ENCODE measurements around the gene SYK. TPM values are rescaled to one million over a fixed set of nuclear protein-coding genes. Genes with fewer than 3 reads are reported as not detected.

The SYK gene
- polyA plus RNA-seq, 1 of the 3 experiments (the other 2 are of a cell fraction), result not detected

DNA sequence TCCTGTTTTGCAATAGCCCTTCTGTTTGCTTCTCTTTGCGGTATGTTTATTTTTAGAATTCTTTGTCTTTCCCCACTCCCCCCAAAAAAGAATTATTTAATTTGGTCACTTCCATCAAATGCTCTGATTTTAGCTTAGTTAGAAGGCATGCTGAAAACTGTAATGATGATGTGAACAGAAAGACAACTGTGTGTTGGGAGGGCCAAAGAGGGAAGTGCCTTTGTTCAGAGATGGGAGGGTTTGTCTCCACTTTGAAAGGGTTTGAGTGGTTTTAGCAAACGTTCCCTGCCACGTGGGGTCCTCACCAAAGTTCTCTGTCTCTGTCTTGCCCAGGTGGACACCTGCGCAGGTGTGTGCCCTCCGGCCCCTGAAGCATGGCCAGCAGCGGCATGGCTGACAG lies 41.9 kb downstream of the SYK start:
- Histone ChIP-seq H3K4me2 (no peak overlapping the region), H3K79me2 (ENCODE audit: insufficient read depth) (no peaks in the 10 kb centered on the region)

More for the DNA sequence above, 41.9 kb downstream of the SYK start:
- H3K9me2 ChIP-seq, result no peaks in the 10 kb centered on the region
- H3K4me1 ChIP-seq (ENCODE audit: control insufficient read depth in 1 of 2, insufficient read depth in 2 of 2, low read depth in 1 of 2, low read length in 1 of 2), result no peaks in the 10 kb centered on the region
- H3K27me3 ChIP-seq (ENCODE audit: insufficient read depth), result no peaks in the 10 kb centered on the region
- peaks cover 14% of the 10 kb centered on the region for H3F3A ChIP-seq (replicated peaks; ENCODE audit: insufficient read depth)
- DNase-seq, result no peak
- POLR2A ChIA-PET, result no interaction called here
- WGBS (ENCODE audit: low lambda C conversion rate), result 64% methylated on average over 4 of the region's 6 CpGs
- TF ChIP-seq EZH2phosphoT487 (IDR thresholded peaks at IDR 0.05; ENCODE audit: borderline replicate concordance, low read depth), result no peak
- no peak for TF ChIP-seq RXRA (IDR thresholded peaks at IDR 0.05; ENCODE audit: borderline replicate concordance, low read depth)
- no peak for TF ChIP-seq POLR2AphosphoS5 (IDR thresholded peaks at IDR 0.05; ENCODE audit: low read depth, low read length)
- TF ChIP-seq, protein P1, sequence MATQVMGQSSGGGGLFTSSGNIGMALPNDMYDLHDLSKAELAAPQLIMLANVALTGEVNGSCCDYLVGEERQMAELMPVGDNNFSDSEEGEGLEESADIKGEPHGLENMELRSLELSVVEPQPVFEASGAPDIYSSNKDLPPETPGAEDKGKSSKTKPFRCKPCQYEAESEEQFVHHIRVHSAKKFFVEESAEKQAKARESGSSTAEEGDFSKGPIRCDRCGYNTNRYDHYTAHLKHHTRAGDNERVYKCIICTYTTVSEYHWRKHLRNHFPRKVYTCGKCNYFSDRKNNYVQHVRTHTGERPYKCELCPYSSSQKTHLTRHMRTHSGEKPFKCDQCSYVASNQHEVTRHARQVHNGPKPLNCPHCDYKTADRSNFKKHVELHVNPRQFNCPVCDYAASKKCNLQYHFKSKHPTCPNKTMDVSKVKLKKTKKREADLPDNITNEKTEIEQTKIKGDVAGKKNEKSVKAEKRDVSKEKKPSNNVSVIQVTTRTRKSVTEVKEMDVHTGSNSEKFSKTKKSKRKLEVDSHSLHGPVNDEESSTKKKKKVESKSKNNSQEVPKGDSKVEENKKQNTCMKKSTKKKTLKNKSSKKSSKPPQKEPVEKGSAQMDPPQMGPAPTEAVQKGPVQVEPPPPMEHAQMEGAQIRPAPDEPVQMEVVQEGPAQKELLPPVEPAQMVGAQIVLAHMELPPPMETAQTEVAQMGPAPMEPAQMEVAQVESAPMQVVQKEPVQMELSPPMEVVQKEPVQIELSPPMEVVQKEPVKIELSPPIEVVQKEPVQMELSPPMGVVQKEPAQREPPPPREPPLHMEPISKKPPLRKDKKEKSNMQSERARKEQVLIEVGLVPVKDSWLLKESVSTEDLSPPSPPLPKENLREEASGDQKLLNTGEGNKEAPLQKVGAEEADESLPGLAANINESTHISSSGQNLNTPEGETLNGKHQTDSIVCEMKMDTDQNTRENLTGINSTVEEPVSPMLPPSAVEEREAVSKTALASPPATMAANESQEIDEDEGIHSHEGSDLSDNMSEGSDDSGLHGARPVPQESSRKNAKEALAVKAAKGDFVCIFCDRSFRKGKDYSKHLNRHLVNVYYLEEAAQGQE (IDR thresholded peaks at IDR 0.05; ENCODE audit: low read depth, low read length), result no peak
- TF ChIP-seq, protein P2, sequence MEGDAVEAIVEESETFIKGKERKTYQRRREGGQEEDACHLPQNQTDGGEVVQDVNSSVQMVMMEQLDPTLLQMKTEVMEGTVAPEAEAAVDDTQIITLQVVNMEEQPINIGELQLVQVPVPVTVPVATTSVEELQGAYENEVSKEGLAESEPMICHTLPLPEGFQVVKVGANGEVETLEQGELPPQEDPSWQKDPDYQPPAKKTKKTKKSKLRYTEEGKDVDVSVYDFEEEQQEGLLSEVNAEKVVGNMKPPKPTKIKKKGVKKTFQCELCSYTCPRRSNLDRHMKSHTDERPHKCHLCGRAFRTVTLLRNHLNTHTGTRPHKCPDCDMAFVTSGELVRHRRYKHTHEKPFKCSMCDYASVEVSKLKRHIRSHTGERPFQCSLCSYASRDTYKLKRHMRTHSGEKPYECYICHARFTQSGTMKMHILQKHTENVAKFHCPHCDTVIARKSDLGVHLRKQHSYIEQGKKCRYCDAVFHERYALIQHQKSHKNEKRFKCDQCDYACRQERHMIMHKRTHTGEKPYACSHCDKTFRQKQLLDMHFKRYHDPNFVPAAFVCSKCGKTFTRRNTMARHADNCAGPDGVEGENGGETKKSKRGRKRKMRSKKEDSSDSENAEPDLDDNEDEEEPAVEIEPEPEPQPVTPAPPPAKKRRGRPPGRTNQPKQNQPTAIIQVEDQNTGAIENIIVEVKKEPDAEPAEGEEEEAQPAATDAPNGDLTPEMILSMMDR (IDR thresholded peaks at IDR 0.05), result no peak
- TF ChIP-seq RCOR1 (IDR thresholded peaks at IDR 0.05; ENCODE audit: low read length), result no peak
- TF ChIP-seq, protein P3, sequence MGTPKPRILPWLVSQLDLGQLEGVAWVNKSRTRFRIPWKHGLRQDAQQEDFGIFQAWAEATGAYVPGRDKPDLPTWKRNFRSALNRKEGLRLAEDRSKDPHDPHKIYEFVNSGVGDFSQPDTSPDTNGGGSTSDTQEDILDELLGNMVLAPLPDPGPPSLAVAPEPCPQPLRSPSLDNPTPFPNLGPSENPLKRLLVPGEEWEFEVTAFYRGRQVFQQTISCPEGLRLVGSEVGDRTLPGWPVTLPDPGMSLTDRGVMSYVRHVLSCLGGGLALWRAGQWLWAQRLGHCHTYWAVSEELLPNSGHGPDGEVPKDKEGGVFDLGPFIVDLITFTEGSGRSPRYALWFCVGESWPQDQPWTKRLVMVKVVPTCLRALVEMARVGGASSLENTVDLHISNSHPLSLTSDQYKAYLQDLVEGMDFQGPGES (IDR thresholded peaks at IDR 0.05; ENCODE audit: low read depth, low read length), result no peak
- TF ChIP-seq GATA2 (CRISPR knock-in tag; IDR thresholded peaks at IDR 0.05), result no peak
- TF ChIP-seq NFIC (IDR thresholded peaks at IDR 0.05; ENCODE audit: borderline replicate concordance), result no peak
- TF ChIP-seq, protein P4, sequence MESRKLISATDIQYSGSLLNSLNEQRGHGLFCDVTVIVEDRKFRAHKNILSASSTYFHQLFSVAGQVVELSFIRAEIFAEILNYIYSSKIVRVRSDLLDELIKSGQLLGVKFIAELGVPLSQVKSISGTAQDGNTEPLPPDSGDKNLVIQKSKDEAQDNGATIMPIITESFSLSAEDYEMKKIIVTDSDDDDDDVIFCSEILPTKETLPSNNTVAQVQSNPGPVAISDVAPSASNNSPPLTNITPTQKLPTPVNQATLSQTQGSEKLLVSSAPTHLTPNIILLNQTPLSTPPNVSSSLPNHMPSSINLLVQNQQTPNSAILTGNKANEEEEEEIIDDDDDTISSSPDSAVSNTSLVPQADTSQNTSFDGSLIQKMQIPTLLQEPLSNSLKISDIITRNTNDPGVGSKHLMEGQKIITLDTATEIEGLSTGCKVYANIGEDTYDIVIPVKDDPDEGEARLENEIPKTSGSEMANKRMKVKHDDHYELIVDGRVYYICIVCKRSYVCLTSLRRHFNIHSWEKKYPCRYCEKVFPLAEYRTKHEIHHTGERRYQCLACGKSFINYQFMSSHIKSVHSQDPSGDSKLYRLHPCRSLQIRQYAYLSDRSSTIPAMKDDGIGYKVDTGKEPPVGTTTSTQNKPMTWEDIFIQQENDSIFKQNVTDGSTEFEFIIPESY (IDR thresholded peaks at IDR 0.05; ENCODE audit: borderline replicate concordance, low read depth), result no peak
- TF ChIP-seq MEF2A (IDR thresholded peaks at IDR 0.05; ENCODE audit: borderline replicate concordance, low read depth), result no peak
- TF ChIP-seq FOSL2 (IDR thresholded peaks at IDR 0.05; ENCODE audit: borderline replicate concordance, low read depth), result no peak
- TF ChIP-seq FOXJ3 (CRISPR knock-in tag; IDR thresholded peaks at IDR 0.05), result no peak
- TF ChIP-seq RFX5 (IDR thresholded peaks at IDR 0.05; ENCODE audit: low read length), result no peak
- no peak for TF ChIP-seq JUND (IDR thresholded peaks at IDR 0.05)
- TF ChIP-seq ELF1 (IDR thresholded peaks at IDR 0.05), result no peak
- TF ChIP-seq, protein P5, sequence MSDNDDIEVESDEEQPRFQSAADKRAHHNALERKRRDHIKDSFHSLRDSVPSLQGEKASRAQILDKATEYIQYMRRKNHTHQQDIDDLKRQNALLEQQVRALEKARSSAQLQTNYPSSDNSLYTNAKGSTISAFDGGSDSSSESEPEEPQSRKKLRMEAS (IDR thresholded peaks at IDR 0.05; ENCODE audit: low read depth), result no peak
- H3K36me3 ChIP-seq (replicated peaks in 1 of 2; ENCODE audit: control insufficient read depth in 1 of 2, insufficient read depth in 2 of 2, low read length in 1 of 2), result no peaks in the 10 kb centered on the region
- H2AFZ ChIP-seq (ENCODE audit: low read depth), result no peak overlapping the region
- no peaks in the 10 kb centered on the region for H4K20me1 ChIP-seq (ENCODE audit: insufficient read depth)
- no peak overlapping the region for H3K9ac ChIP-seq
- no peak overlapping the region for H3K4me3 ChIP-seq (ENCODE audit: low read depth in 2 of 2, low read length in 1 of 2)
- no peaks in the 10 kb centered on the region for H3K9me3 ChIP-seq
- no peak overlapping the region for H3K27ac ChIP-seq (ENCODE audit: low read depth in 2 of 2, low read length in 1 of 2)
- CTCF ChIA-PET, result no interaction called here
